PC-9 (cell line): ENCODE measurements around the gene PIK3C2G.

Source experiments
- CTCF ChIP-seq: fragments of 200-600 bp; sonication (generic); conservative IDR thresholded peaks from 2 replicates; pipeline ENCODE4 v1.6.1; 2017; ENCODE audit warnings: mixed run types, antibody characterized with exemption, mild to moderate bottlenecking, moderate library complexity
- EZH2 ChIP-seq: fragments of 200-600 bp; sonication (generic); IDR thresholded peaks from 2 replicates; pipeline ENCODE4 v1.8.0; 2017; ENCODE audit warnings: antibody characterized with exemption, low read depth

- TF ChIP-seq CTCF = peak; percentile 59
- no peak for TF ChIP-seq EZH2
Measured at GRCh38 chr12:18320036-18320617, 58.8 kb downstream of the PIK3C2G start.
